Mesenchymal stem cell (in vitro differentiated cells and primary cell): ENCODE measurements around the gene HIVEP2.

Experiments
- DNase-seq: peaks from one replicate; pipeline ENCODE4 v3.0.0-alpha.2; 2013
- H2AFZ ChIP-seq: one replicate; pipeline ENCODE4 v1.6.1; 2013; ENCODE audit warnings: low read depth, mild to moderate bottlenecking, control low read depth, inconsistent platforms, low read length, moderate library complexity
- H2AK5ac ChIP-seq: 2 replicates; pipeline ENCODE4 v1.6.1; 2013; ENCODE audit warnings: low read length, moderate library complexity, mild to moderate bottlenecking, inconsistent platforms; ENCODE audit not compliant: severe bottlenecking
- H2BK120ac ChIP-seq: one replicate; pipeline ENCODE4 v1.6.1; 2013; ENCODE audit warnings: low read depth, mild to moderate bottlenecking, inconsistent platforms, low read length, moderate library complexity
- H2BK12ac ChIP-seq, 2 experiments: one replicate each; pipeline ENCODE4 v1.6.1; 2013; ENCODE audit warnings: inconsistent platforms in 2 of 2, low read length in 2 of 2, mild to moderate bottlenecking in 2 of 2, moderate library complexity in 2 of 2, control low read depth in 1 of 2
- H2BK15ac ChIP-seq: one replicate; pipeline ENCODE4 v1.6.1; 2013; ENCODE audit warnings: mild to moderate bottlenecking, low read depth, inconsistent platforms; ENCODE audit not compliant: poor library complexity, severe bottlenecking
- H2BK5ac ChIP-seq: 2 replicates; pipeline ENCODE4 v1.6.1; 2013; ENCODE audit warnings: low read depth, mild to moderate bottlenecking, low read length, control low read depth, inconsistent platforms; ENCODE audit not compliant: poor library complexity, severe bottlenecking
- H3K14ac ChIP-seq, 2 experiments: one replicate each; pipeline ENCODE4 v1.6.1; 2013; ENCODE audit warnings: inconsistent platforms in 2 of 2, low read length in 2 of 2, control low read depth in 1 of 2, mild to moderate bottlenecking in 1 of 2, moderate library complexity in 1 of 2
- H3K18ac ChIP-seq, 2 experiments: one replicate each; pipeline ENCODE4 v1.6.1; 2013; ENCODE audit warnings: inconsistent platforms in 2 of 2, low read length in 2 of 2, control low read depth in 1 of 2, low read depth in 1 of 2, mild to moderate bottlenecking in 1 of 2
- H3K23ac ChIP-seq, 2 experiments: one replicate each; pipeline ENCODE4 v1.6.1; 2013; ENCODE audit warnings: inconsistent platforms in 2 of 2, low read length in 2 of 2, mild to moderate bottlenecking in 2 of 2, moderate library complexity in 2 of 2, control low read depth in 1 of 2
- H3K27ac ChIP-seq: 2 replicates; pipeline ENCODE4 v1.5.1; 2013; ENCODE audit warnings: mild to moderate bottlenecking, moderate library complexity, low read length, control low read depth, inconsistent platforms; ENCODE audit not compliant: poor library complexity, severe bottlenecking
- H3K27me3 ChIP-seq, 2 experiments: 2 replicates each; pipeline versions ENCODE4 v1.6.1 to v1.7.0; 2013; ENCODE audit warnings: low read length in 2 of 2, mild to moderate bottlenecking in 2 of 2, moderate library complexity in 2 of 2, control low read depth in 1 of 2, inconsistent platforms in 1 of 2; ENCODE audit not compliant: control insufficient read depth in 1 of 2, insufficient read depth in 1 of 2
- H3K36me3 ChIP-seq, 2 experiments: 2 replicates each; pipeline versions ENCODE4 v1.6.1 to v1.7.0; 2013; ENCODE audit warnings: low read length in 2 of 2, control low read depth in 1 of 2, inconsistent platforms in 1 of 2, low read depth in 1 of 2, mild to moderate bottlenecking in 1 of 2; ENCODE audit not compliant: insufficient read depth in 2 of 2, control insufficient read depth in 1 of 2
- H3K4ac ChIP-seq, 2 experiments: one replicate each; pipeline ENCODE4 v1.6.1; 2013; ENCODE audit warnings: inconsistent platforms in 2 of 2, low read length in 2 of 2, mild to moderate bottlenecking in 2 of 2, moderate library complexity in 2 of 2, control low read depth in 1 of 2, low read depth in 1 of 2
- H3K4me1 ChIP-seq: 2 replicates; pipeline ENCODE4 v1.6.1; 2013; ENCODE audit warnings: low read depth, low read length, control low read depth; ENCODE audit not compliant: control insufficient read depth, insufficient read depth
- H3K4me2 ChIP-seq: 2 replicates; pipeline ENCODE4 v1.6.1; 2013; ENCODE audit warnings: low read length, mild to moderate bottlenecking, inconsistent platforms; ENCODE audit not compliant: poor library complexity, severe bottlenecking
- H3K4me3 ChIP-seq, 2 experiments: 2 replicates each; pipeline versions ENCODE4 v1.5.1 to v1.7.0; 2013; ENCODE audit warnings: low read length in 2 of 2, mild to moderate bottlenecking in 2 of 2, control low read depth in 1 of 2, low read depth in 1 of 2; ENCODE audit not compliant: insufficient read depth in 1 of 2
- H3K79me1 ChIP-seq: replicated peaks from 2 replicates; pipeline ENCODE4 v1.6.1; 2013; ENCODE audit warnings: mild to moderate bottlenecking, control low read depth, low read length, inconsistent platforms; ENCODE audit not compliant: poor library complexity, severe bottlenecking
- H3K9ac ChIP-seq: 2 replicates; pipeline ENCODE4 v1.7.0; 2013; ENCODE audit warnings: mild to moderate bottlenecking, low read length, moderate library complexity
- H3K9me3 ChIP-seq: 2 replicates; pipeline ENCODE4 v1.7.0; 2013; ENCODE audit warnings: mild to moderate bottlenecking, low read length; ENCODE audit not compliant: control insufficient read depth
- H4K8ac ChIP-seq: one replicate; pipeline ENCODE4 v1.6.1; 2013; ENCODE audit warnings: inconsistent platforms, mild to moderate bottlenecking, low read length, moderate library complexity
- H4K91ac ChIP-seq: one replicate; pipeline ENCODE4 v1.6.1; 2013; ENCODE audit warnings: mild to moderate bottlenecking, low read length, inconsistent platforms
- WGBS: methylation state at CpG from one replicate; pipeline ENCODE4 v1.1.7; 2013; ENCODE audit warnings: mixed read lengths; 5-methylcytosine and 5-hydroxymethylcytosine counted together

Gene HIVEP2

GRCh38 chr6:142874676-142875075 lies 70.3 kb downstream of the HIVEP2 start:
- WGBS, result 0% methylated on average over 1 of the region's 1 CpG
- Histone ChIP-seq H3K27me3 (no peaks in the 10 kb centered on the region), H3K36me3 (peaks cover 0 to 3% of the 10 kb centered on the region in 2 experiments), H4K91ac (no peak overlapping the region), H3K14ac (no peak overlapping the region), H2AK5ac (no peak overlapping the region), H3K4me1 (no peaks in the 10 kb centered on the region), H2BK120ac (no peak overlapping the region), H3K9me3 (peaks cover 5% of the 10 kb centered on the region), H3K79me1 (peaks cover 23% of the 10 kb centered on the region), H4K8ac (no peak overlapping the region), H3K27ac (no peak overlapping the region), H3K4me2 (no peak overlapping the region), H3K4me3 (no peak overlapping the region), H3K9ac (no peak overlapping the region), H2BK5ac (no peak overlapping the region), H3K23ac (no peak overlapping the region), H2BK15ac (no peak overlapping the region), H2AFZ (no peak overlapping the region), H3K4ac (no peak overlapping the region), H3K18ac (no peak overlapping the region), H2BK12ac (no peak overlapping the region)
- DNase-seq, result no peak

GRCh38 chr6:142872376-142872775 lies 72.6 kb downstream of the HIVEP2 start:
- no peak overlapping the region for H3K4me2 ChIP-seq
- no peak overlapping the region for H4K8ac ChIP-seq
- no peak overlapping the region for H2BK120ac ChIP-seq
- H2BK12ac ChIP-seq, result no peak overlapping the region
- no peak overlapping the region for H4K91ac ChIP-seq
- no peak overlapping the region for H3K23ac ChIP-seq
- no peak overlapping the region for H2BK5ac ChIP-seq
- H3K4ac ChIP-seq, result no peak overlapping the region
- no peak overlapping the region for H3K14ac ChIP-seq
- no peaks in the 10 kb centered on the region for H3K27me3 ChIP-seq
- peak overlapping the region; percentile 73 for H3K27ac ChIP-seq
- DNase-seq, result no peak
- peaks cover 21% of the 10 kb centered on the region for H3K79me1 ChIP-seq
- no peak overlapping the region for H2BK15ac ChIP-seq
- no peak overlapping the region for H3K4me3 ChIP-seq
- WGBS, result 100% methylated on average over 2 of the region's 3 CpGs
- no peaks in the 10 kb centered on the region for H3K4me1 ChIP-seq
- H3K9me3 ChIP-seq, result no peaks in the 10 kb centered on the region
- H3K36me3 ChIP-seq, result no peaks in the 10 kb centered on the region
- peak overlapping the region in 1 of 2 experiments; percentile 11 for H3K18ac ChIP-seq
- no peak overlapping the region for H2AK5ac ChIP-seq
- H3K9ac ChIP-seq, result peak overlapping the region; percentile 76
- no peak overlapping the region for H2AFZ ChIP-seq

- no peak overlapping the region for H3K4me3 ChIP-seq
- no peak overlapping the region for H2AFZ ChIP-seq
- H4K8ac ChIP-seq, result no peak overlapping the region
- H3K79me1 ChIP-seq, result peaks cover 22% of the 10 kb centered on the region
- H3K36me3 ChIP-seq, result no peaks in the 10 kb centered on the region
- no peaks in the 10 kb centered on the region for H3K27me3 ChIP-seq
- no peak overlapping the region for H3K14ac ChIP-seq
- H2BK12ac ChIP-seq, result no peak overlapping the region
- no peak overlapping the region for H3K23ac ChIP-seq
- H2BK120ac ChIP-seq, result no peak overlapping the region
- 27% methylated on average over 4 of the region's 4 CpGs for WGBS
- peak; percentile 94 for DNase-seq
- peak overlapping the region; percentile 73 for H3K27ac ChIP-seq
- no peak overlapping the region for H3K4ac ChIP-seq
- H3K9me3 ChIP-seq, result no peaks in the 10 kb centered on the region
- no peak overlapping the region for H3K18ac ChIP-seq
- H3K4me2 ChIP-seq, result peak overlapping the region; percentile 4
- peak overlapping the region; percentile 76 for H3K9ac ChIP-seq
- peak overlapping the region; percentile 4 for H2AK5ac ChIP-seq
- H3K4me1 ChIP-seq, result no peaks in the 10 kb centered on the region
- H4K91ac ChIP-seq, result no peak overlapping the region
- no peak overlapping the region for H2BK15ac ChIP-seq
- H2BK5ac ChIP-seq, result no peak overlapping the region
Observed at GRCh38 chr6:142871910-142872331, 73.1 kb downstream of the HIVEP2 start.

GRCh38 chr6:142870787-142871415 lies 74.1 kb downstream of the HIVEP2 start:
- Histone ChIP-seq H3K79me1 (peaks cover 18% of the 10 kb centered on the region), H4K8ac (no peak overlapping the region), H3K14ac (no peak overlapping the region), H3K4ac (no peak overlapping the region), H3K9ac (no peak overlapping the region), H2BK120ac (no peak overlapping the region), H3K23ac (no peak overlapping the region), H3K27me3 (no peaks in the 10 kb centered on the region), H3K9me3 (no peaks in the 10 kb centered on the region), H2BK15ac (no peak overlapping the region), H2AFZ (no peak overlapping the region), H2BK5ac (no peak overlapping the region), H3K4me1 (no peaks in the 10 kb centered on the region), H2BK12ac (no peak overlapping the region), H3K4me2 (no peak overlapping the region), H3K27ac (no peak overlapping the region), H3K4me3 (no peak overlapping the region), H4K91ac (no peak overlapping the region), H3K18ac (no peak overlapping the region), H2AK5ac (no peak overlapping the region), H3K36me3 (no peaks in the 10 kb centered on the region)
- 50% methylated on average over 2 of the region's 4 CpGs for WGBS
- DNase-seq, result no peak
